CD14-positive monocyte (primary cell): ENCODE measurements around the gene SF1. TPM values are rescaled to one million over a fixed set of nuclear protein-coding genes. Genes with fewer than 3 reads are reported as not detected.

ENCODE experiments used
- DNase-seq, 3 donors: peaks; one replicate each; pipeline ENCODE4 v3.0.0-alpha.2; 2011 to 2022
- H2AFZ ChIP-seq: 2 replicates; pipeline ENCODE4 v1.6.0; 2012; ENCODE audit warnings: mild to moderate bottlenecking, low read depth, low read length, inconsistent platforms; ENCODE audit not compliant: insufficient read depth, poor library complexity, severe bottlenecking
- H3K27ac ChIP-seq, 2 donors: 1 replicate in 1 of 2; 2 replicates in 1 of 2; pipeline ENCODE4 v1.5.1; 2012 to 2013; ENCODE audit warnings: low read length in 2 of 2, control low read depth in 1 of 2, inconsistent platforms in 1 of 2, low read depth in 1 of 2, mild to moderate bottlenecking in 1 of 2
- H3K27me3 ChIP-seq, 2 donors: one replicate each; pipeline versions ENCODE4 v1.6.0 to v1.6.1; 2011 to 2013; ENCODE audit warnings: low read length in 2 of 2; ENCODE audit not compliant: control insufficient read depth in 2 of 2, insufficient read depth in 2 of 2
- H3K36me3 ChIP-seq, 2 donors: replicated peaks in 1 of 2; 1 replicate in 1 of 2; 2 replicates in 1 of 2; pipeline versions ENCODE4 v1.5.1 to v1.6.1; 2012 to 2013; ENCODE audit warnings: low read length in 2 of 2, control low read depth in 1 of 2, inconsistent platforms in 1 of 2, mild to moderate bottlenecking in 1 of 2; ENCODE audit not compliant: insufficient read depth in 2 of 2, control insufficient read depth in 1 of 2
- H3K4me1 ChIP-seq, 2 donors: 1 replicate in 1 of 2; 2 replicates in 1 of 2; pipeline versions ENCODE4 v1.5.1 to v1.6.1; 2012 to 2013; ENCODE audit warnings: low read length in 2 of 2, control low read depth in 1 of 2, inconsistent platforms in 1 of 2, mild to moderate bottlenecking in 1 of 2, moderate library complexity in 1 of 2; ENCODE audit not compliant: insufficient read depth in 2 of 2, control insufficient read depth in 1 of 2
- H3K4me2 ChIP-seq: replicated peaks from 2 replicates; pipeline ENCODE3; 2012; ENCODE audit warnings: low read length, moderate library complexity, mild to moderate bottlenecking; ENCODE audit not compliant: poor library complexity, severe bottlenecking; ENCODE audit errors: extremely low read depth
- H3K4me3 ChIP-seq, 3 experiments: fragments of 200-600 bp in 1 of 3; sonication (generic) in 1 of 3; replicated peaks in 1 of 3; 1 replicate in 2 of 3; 2 replicates in 1 of 3; pipeline ENCODE4 v1.5.1; 2011 to 2013; ENCODE audit warnings: low read length in 3 of 3, mild to moderate bottlenecking in 3 of 3, control low read depth in 2 of 3, low read depth in 2 of 3, inconsistent platforms in 1 of 3, moderate library complexity in 1 of 3
- H3K79me2 ChIP-seq: 2 replicates; pipeline ENCODE4 v1.6.0; 2012; ENCODE audit warnings: mild to moderate bottlenecking, control low read depth, inconsistent platforms, low read length, moderate library complexity; ENCODE audit not compliant: insufficient read depth
- H3K9ac ChIP-seq: 2 replicates; pipeline ENCODE4 v1.6.0; 2017; ENCODE audit warnings: low read length, mild to moderate bottlenecking; ENCODE audit not compliant: insufficient read depth, poor library complexity, severe bottlenecking
- H3K9me3 ChIP-seq, 2 donors: replicated peaks in 1 of 2; 1 replicate in 1 of 2; 2 replicates in 1 of 2; pipeline versions ENCODE4 v1.5.1 to v1.6.1; 2012 to 2013; ENCODE audit warnings: low read length in 2 of 2, control low read depth in 1 of 2; ENCODE audit not compliant: control insufficient read depth in 1 of 2, insufficient read depth in 1 of 2
- H4K20me1 ChIP-seq: 2 replicates; pipeline ENCODE4 v1.6.0; 2012; ENCODE audit warnings: mild to moderate bottlenecking, low read length, control low read depth, moderate library complexity; ENCODE audit not compliant: insufficient read depth
- H3K27ac Mint-ChIP-seq, 7 donors: one replicate each; pipeline ENCODE4 v1.8.0; 2020; ENCODE audit warnings: mild to moderate bottlenecking in 7 of 7, mixed read lengths in 7 of 7, moderate library complexity in 6 of 7, inconsistent platforms in 2 of 7
- H3K27me3 Mint-ChIP-seq, 3 donors: one replicate each; pipeline ENCODE4 v1.8.0; 2021 to 2022; ENCODE audit warnings: low read depth in 3 of 3, mild to moderate bottlenecking in 3 of 3, mixed read lengths in 3 of 3, moderate library complexity in 3 of 3, inconsistent platforms in 1 of 3
- H3K36me3 Mint-ChIP-seq, 2 donors: one replicate each; pipeline ENCODE4 v1.8.0; 2020; ENCODE audit warnings: mixed read lengths in 2 of 2, inconsistent platforms in 1 of 2, mild to moderate bottlenecking in 1 of 2
- H3K4me1 Mint-ChIP-seq: one replicate; pipeline ENCODE4 v1.8.0; 2020; ENCODE audit warnings: mild to moderate bottlenecking, mixed read lengths
- H3K4me3 Mint-ChIP-seq, 2 donors: one replicate each; pipeline ENCODE4 v1.8.0; 2020; ENCODE audit warnings: mild to moderate bottlenecking in 2 of 2, mixed read lengths in 2 of 2, moderate library complexity in 1 of 2
- H3K9me3 Mint-ChIP-seq, 7 donors: one replicate each; pipeline ENCODE4 v1.8.0; 2020 to 2022; ENCODE audit warnings: mixed read lengths in 7 of 7, mild to moderate bottlenecking in 6 of 7, moderate library complexity in 6 of 7, inconsistent platforms in 2 of 7
- WGBS: methylation state at CpG from one replicate; pipeline ENCODE4 v1.1.5; 2013; ENCODE audit warnings: missing lambda C conversion rate; ENCODE audit not compliant: insufficient coverage; 5-methylcytosine and 5-hydroxymethylcytosine counted together
- intact Hi-C, 2 donors: fragments of 100-400 bp; cut with micrococcal nuclease; formaldehyde crosslinking; loops; one replicate each; pipeline versions ENCODE4 v1.15.0 to v1.15.1; 2023
- polyA plus RNA-seq, 3 donors: library from polyadenylated mRNA; depleted of rRNA in 1 of 3; unstranded in 2 of 3; stranded (reverse) in 1 of 3; fragments of 300-500 nt in 2 of 3; fragments of >200 nt in 1 of 3; fragmentation: Illumina TruSeq in 2 of 3; gene quantifications; 1 replicate in 2 of 3; 2 replicates in 1 of 3; pipeline ENCODE4 v1.2.3, GENCODE V29; 2012 to 2021
- TF ChIP-seq, protein P1 (sequence below): fragments of 200-600 bp; IDR thresholded peaks from one replicate; pipeline ENCODE4 v1.8.0; 2022; ENCODE audit warnings: antibody characterized with exemption, mild to moderate bottlenecking

The SF1 gene
- polyA plus RNA-seq, 3 donors, result 31.6 to 302 (median 47.7) TPM

DNA sequence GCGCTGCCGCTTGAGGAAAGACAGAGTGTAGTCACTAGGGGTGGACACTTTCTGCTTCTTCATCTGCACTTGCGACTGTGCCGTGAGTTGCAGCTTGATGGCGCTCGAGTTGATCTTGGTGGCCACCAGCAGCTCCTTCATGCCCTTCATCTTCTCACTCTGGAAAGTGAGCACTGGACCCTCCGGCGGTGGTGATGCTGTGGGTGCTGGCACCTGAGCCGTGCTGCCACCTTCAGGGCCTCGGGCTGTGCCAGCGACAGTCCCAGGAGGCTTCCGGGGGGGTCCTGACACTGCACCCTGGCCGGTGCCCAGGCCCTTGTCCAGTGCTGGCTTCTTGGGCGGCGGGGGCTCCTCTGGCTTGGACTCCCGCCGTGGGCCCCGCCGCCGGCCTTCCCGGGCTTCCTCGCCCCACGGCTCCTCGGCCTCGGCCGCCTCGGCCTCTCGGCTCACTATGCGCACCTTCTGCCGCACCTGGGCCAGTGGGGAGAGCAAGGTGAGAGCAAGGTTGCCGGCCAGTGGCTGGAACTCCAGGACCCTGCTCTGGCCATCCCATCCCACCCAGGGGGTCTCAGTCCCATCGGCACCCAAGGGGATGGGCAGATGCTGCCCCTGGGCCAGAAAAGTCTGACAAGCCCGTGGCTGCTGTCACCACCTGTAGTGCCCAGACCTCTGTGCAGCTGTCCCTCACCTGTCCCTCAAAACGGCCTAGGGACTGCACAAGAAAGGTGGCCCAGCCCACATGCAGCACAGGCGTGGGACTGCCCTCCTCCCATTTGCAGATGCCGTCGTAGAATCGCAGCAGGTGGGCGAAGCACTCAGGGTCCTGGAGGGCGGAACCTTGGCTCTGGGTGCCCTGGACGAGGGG, 26.2 kb upstream of the SF1 start:
- H3K79me2 ChIP-seq, result peaks cover 6% of the 10 kb centered on the region
- peaks cover 50% of the 10 kb centered on the region for H3K4me1 Mint-ChIP-seq
- H3K9me3 ChIP-seq, result no peaks in the 10 kb centered on the region
- H3K36me3 ChIP-seq, result peaks cover 5 to 39% of the 10 kb centered on the region in 2 donors
- DNase-seq, result peak in 1 of 3 donors; percentile 13
- WGBS, result 96% methylated on average over 39 of the region's 41 CpGs
- H3K27me3 ChIP-seq, result no peaks in the 10 kb centered on the region
- no peak overlapping the region for H2AFZ ChIP-seq
- peaks cover 23 to 33% of the 10 kb centered on the region in 2 donors for H3K36me3 Mint-ChIP-seq
- H3K4me1 ChIP-seq, result peaks cover 34 to 47% of the 10 kb centered on the region in 2 donors
- H3K4me3 Mint-ChIP-seq, result peak overlapping the region in 1 of 2 donors; percentile 34
- H3K4me3 ChIP-seq, result no peak overlapping the region
- no peak overlapping the region for H3K27ac ChIP-seq
- intact Hi-C loops, result no loop called here
- TF ChIP-seq, protein P1, sequence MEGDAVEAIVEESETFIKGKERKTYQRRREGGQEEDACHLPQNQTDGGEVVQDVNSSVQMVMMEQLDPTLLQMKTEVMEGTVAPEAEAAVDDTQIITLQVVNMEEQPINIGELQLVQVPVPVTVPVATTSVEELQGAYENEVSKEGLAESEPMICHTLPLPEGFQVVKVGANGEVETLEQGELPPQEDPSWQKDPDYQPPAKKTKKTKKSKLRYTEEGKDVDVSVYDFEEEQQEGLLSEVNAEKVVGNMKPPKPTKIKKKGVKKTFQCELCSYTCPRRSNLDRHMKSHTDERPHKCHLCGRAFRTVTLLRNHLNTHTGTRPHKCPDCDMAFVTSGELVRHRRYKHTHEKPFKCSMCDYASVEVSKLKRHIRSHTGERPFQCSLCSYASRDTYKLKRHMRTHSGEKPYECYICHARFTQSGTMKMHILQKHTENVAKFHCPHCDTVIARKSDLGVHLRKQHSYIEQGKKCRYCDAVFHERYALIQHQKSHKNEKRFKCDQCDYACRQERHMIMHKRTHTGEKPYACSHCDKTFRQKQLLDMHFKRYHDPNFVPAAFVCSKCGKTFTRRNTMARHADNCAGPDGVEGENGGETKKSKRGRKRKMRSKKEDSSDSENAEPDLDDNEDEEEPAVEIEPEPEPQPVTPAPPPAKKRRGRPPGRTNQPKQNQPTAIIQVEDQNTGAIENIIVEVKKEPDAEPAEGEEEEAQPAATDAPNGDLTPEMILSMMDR, result no peak
- H3K27ac Mint-ChIP-seq, result peak overlapping the region in 1 of 7 donors; percentile 96
- peaks cover 1 to 3% (median 2%) of the 10 kb centered on the region in 3 donors for H3K27me3 Mint-ChIP-seq
- no peaks in the 10 kb centered on the region for H3K9me3 Mint-ChIP-seq
- H3K4me2 ChIP-seq, result no peak overlapping the region
- H4K20me1 ChIP-seq, result no peaks in the 10 kb centered on the region
- H3K9ac ChIP-seq, result no peak overlapping the region

DNA sequence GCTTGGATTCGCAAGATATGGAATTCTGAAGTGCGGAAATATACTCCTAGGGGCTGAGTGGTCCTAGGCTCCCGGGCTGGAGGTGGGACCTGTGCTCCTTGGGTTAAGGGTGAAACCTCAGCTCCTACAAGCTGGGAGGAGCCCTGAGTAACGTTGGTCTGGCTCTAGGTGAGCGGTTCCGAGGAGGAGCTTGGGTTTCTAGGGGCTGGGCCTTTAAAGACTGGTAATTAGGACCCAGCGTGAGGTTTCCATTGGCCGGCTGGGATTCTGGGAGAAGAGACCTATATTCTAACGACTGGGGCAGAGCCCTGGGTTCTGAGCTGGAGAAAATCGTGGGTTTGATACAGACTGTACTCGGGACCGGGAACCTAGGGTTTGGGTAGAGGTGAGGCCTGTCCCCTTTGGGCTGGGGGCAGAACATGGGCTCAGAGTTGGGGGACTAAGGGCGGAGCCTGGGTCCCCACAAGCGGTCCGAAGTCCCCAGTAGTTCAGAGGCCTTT, 25.6 kb upstream of the SF1 start:
- TF ChIP-seq, protein P1, result no peak
- peak overlapping the region; percentile 86 for H3K4me2 ChIP-seq
- 51% methylated on average over 14 of the region's 15 CpGs for WGBS
- Mint-ChIP-seq H3K4me1 (peaks cover 47% of the 10 kb centered on the region), H3K4me3 (peak overlapping the region; percentile 87), H3K36me3 (peaks cover 27 to 39% of the 10 kb centered on the region in 2 donors), H3K27ac (peak overlapping the region; percentile 92 to 98 (median 95)), H3K9me3 (no peaks in the 10 kb centered on the region), H3K27me3 (peaks cover 0 to 3% (median 2%) of the 10 kb centered on the region in 3 donors)
- no peaks in the 10 kb centered on the region for H3K9me3 ChIP-seq
- peaks cover 29 to 42% of the 10 kb centered on the region in 2 donors for H3K4me1 ChIP-seq
- DNase-seq, result no peak
- H4K20me1 ChIP-seq, result no peaks in the 10 kb centered on the region
- peaks cover 10 to 46% of the 10 kb centered on the region in 2 donors for H3K36me3 ChIP-seq
- H3K79me2 ChIP-seq, result peaks cover 6% of the 10 kb centered on the region
- H3K4me3 ChIP-seq, result peak overlapping the region; percentile 78 to 94 (median 82)
- intact Hi-C loops, result no loop called here
- H3K27ac ChIP-seq, result peak overlapping the region; percentile 80 to 84
- H3K27me3 ChIP-seq, result no peaks in the 10 kb centered on the region
- H3K9ac ChIP-seq, result peak overlapping the region; percentile 38
- H2AFZ ChIP-seq, result peak overlapping the region; percentile 78
